Measurements from ENCODE around the gene C19orf47. TPM values are rescaled to one million over a fixed set of nuclear protein-coding genes. Genes with fewer than 3 reads are reported as not detected.
A peak's percentile ranks its signal among the peaks of the same experiment; 100 is the strongest.

Gene C19orf47
- total RNA-seq, 1 donor from 2014 or later: 18.6 TPM

DNA sequence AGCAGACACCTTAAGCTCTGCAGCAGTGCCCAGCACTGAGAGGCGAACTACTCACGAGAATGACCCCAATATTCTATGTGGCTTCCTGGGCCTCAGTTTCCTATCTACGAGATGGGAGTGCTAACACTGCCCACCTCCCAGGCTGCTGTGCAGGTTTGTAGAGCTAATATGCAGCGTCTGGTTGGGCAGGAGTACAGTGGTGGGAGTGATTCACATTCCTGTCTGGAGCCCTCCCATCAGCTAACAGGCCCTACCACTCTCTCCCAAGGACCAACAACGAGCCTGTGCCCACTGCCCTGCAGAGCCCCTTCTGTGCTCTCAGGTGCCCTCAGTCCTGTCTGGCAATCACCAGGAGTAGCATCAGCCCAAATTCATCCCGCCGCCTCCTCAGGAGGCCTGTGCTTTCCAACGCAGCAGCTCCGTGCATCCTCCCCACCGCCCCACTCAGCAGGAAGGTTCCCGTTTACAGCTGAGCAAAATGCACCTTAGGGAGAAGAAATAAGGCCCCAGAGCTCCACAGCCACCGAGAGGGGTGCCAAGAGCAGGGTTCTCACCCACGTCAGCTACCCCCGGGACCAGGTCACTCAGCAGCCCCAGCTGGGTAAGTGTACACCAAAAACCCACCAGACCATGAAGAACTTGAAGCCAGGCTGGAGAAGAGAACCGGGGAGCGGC is 69.7 kb downstream of the C19orf47 start:
- Mint-ChIP-seq H3K9me3 (no peaks in the 10 kb centered on the region), H3K36me3 (no peaks in the 10 kb centered on the region), H3K4me3 (no peak overlapping the region), H3K4me1 (ENCODE audit: unreplicated experiment) (peaks cover 44% of the 10 kb centered on the region), H3K27ac (peak overlapping the region; percentile 23), H3K27me3 (no peaks in the 10 kb centered on the region)
- TF ChIP-seq, protein P1, sequence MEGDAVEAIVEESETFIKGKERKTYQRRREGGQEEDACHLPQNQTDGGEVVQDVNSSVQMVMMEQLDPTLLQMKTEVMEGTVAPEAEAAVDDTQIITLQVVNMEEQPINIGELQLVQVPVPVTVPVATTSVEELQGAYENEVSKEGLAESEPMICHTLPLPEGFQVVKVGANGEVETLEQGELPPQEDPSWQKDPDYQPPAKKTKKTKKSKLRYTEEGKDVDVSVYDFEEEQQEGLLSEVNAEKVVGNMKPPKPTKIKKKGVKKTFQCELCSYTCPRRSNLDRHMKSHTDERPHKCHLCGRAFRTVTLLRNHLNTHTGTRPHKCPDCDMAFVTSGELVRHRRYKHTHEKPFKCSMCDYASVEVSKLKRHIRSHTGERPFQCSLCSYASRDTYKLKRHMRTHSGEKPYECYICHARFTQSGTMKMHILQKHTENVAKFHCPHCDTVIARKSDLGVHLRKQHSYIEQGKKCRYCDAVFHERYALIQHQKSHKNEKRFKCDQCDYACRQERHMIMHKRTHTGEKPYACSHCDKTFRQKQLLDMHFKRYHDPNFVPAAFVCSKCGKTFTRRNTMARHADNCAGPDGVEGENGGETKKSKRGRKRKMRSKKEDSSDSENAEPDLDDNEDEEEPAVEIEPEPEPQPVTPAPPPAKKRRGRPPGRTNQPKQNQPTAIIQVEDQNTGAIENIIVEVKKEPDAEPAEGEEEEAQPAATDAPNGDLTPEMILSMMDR (conservative IDR thresholded peaks at IDR 0.05): no peak
- no peak for DNase-seq (ENCODE audit: extremely low spot score, unreplicated experiment)

DNA sequence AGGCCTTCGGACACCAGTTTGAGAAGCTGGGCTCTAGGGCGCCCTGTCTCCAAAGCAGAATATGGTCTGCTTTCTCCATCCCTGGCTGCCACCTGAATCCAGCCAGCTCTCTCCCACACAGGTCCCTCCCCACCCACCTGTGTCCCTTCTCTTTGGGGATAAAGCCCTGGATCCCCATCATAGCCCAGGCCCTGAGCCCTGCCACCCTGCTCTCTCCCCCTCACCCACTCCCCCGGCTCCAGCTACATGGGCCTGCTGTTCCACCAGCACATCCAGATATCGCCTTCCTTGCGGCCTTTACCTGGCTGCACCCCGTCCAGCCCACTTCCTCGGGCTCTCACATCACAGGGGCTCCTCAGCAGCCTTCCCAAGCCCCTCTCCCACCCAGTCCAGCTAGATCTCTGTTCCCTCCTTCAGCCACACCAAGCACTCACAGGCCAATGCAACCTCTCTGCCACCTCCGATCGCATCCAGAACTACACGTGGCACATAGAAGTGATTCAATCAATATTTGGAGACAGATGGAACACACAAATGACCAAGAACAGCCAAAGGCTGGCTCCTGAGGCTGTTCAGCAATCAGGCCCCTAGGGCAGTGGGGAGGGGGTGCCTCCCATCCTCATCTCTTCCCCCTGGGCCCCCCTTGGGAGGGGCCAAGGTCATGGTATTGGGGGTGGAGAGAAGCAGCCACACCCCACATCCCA is 70.7 kb downstream of the C19orf47 start:
- no peak for DNase-seq (ENCODE audit: extremely low spot score, unreplicated experiment)
- Mint-ChIP-seq H3K4me3 (no peak overlapping the region), H3K9me3 (no peaks in the 10 kb centered on the region), H3K27ac (peak overlapping the region; percentile 46), H3K27me3 (no peaks in the 10 kb centered on the region), H3K4me1 (ENCODE audit: unreplicated experiment) (peaks cover 36% of the 10 kb centered on the region), H3K36me3 (no peaks in the 10 kb centered on the region)
- TF ChIP-seq, protein P1 (conservative IDR thresholded peaks at IDR 0.05): no peak

DNA sequence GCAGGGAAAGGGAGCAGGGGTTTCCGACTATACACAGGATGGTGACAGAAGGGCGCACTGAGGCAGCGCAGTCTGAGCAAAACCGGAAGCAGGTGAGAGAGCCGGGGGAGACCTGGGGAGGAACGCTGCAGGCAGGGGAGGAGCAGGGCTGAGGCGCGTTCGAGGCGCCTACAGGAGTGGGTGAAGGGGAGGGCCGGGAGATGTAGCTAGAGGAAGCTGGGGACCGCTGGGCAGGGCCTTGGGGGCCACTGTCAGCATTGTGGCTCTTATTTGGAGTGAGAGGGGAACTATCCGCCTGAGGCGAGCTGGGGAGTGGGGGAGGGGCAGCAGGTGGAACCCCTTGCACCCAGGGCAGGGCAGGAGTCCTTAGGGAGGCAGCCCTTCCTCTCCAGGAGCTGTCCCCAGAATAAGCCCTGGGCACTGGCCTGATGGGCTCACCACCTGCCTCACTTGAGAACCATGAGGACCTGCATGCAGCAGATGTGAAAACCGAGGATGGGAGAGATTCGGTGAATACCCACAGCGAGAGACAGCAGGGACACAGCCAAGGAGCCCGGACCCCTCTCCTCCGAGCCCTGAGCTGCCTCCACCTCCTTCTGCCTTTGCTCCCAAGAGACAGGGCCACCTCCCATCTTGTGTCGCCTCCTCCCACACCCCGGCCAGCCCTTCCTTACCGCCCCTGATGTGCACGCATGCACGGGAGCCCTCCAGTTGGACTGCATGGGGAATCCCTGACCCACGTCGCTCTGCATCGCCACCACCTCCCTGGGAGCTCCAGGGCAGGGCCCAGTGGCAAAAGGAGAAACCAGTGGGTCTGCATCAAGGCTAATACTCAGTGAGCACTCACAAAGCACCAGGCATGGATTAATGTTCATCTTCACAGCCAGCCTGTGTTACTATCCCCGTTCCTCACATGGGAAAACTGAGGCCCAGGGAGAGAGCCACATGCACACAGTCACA is 73.3 kb downstream of the C19orf47 start:
- no peaks in the 10 kb centered on the region for H3K27me3 Mint-ChIP-seq
- H3K27ac Mint-ChIP-seq: no peak overlapping the region
- DNase-seq (ENCODE audit: extremely low spot score, unreplicated experiment): no peak
- H3K9me3 Mint-ChIP-seq: no peaks in the 10 kb centered on the region
- no peaks in the 10 kb centered on the region for H3K36me3 Mint-ChIP-seq
- H3K4me1 Mint-ChIP-seq (ENCODE audit: unreplicated experiment): peaks cover 28% of the 10 kb centered on the region
- TF ChIP-seq, protein P1 (conservative IDR thresholded peaks at IDR 0.05): no peak
- H3K4me3 Mint-ChIP-seq: no peak overlapping the region

DNA sequence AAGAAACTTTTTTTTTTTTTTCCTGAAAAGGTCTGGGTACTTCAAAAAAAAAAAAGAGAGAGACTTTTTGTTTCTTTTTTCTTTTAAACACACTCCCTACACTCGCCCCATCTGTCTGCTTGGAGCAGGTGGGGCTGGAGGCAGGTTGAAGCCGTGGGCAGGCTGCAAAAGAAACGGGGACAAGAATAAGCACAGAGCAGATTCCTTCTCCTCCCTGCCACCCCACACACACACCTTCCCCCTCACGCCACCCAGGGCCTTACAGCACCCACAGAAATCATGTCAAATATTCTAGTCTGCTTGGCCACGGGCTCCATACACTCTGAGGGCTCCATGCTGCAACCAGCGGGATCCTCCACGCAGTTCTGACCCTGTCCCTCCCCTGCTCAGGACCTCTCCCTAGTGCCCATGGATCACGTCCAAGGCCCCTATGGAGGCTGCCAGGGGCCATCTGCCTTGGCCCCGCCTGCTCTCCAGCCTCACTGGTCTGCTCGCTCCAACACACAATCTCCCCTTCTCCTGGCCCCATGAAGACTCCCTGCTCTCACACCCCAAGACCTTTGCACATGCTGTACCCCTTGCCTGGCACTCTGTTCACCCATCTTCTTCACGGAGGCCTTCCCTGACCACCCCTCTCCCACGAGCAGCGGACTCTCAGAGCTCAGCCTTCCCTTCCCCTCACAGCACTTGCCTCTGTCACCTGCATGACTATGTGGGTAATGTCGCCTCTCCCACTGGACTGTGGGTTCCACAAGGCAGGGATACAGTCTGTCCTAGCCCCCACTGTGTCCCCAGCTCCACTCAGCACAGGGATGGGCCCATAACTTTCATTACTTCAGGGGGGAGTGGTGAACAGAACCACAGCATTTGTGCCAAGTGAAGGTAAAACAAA is 74.5 kb downstream of the C19orf47 start:
- no peaks in the 10 kb centered on the region for H3K27me3 Mint-ChIP-seq
- TF ChIP-seq, protein P1 (conservative IDR thresholded peaks at IDR 0.05): no peak
- H3K9me3 Mint-ChIP-seq: no peaks in the 10 kb centered on the region
- no peak for DNase-seq (ENCODE audit: extremely low spot score, unreplicated experiment)
- peaks cover 3% of the 10 kb centered on the region for H3K36me3 Mint-ChIP-seq
- peak overlapping the region; percentile 47 for H3K27ac Mint-ChIP-seq
- no peak overlapping the region for H3K4me3 Mint-ChIP-seq
- H3K4me1 Mint-ChIP-seq (ENCODE audit: unreplicated experiment): peaks cover 28% of the 10 kb centered on the region

DNA sequence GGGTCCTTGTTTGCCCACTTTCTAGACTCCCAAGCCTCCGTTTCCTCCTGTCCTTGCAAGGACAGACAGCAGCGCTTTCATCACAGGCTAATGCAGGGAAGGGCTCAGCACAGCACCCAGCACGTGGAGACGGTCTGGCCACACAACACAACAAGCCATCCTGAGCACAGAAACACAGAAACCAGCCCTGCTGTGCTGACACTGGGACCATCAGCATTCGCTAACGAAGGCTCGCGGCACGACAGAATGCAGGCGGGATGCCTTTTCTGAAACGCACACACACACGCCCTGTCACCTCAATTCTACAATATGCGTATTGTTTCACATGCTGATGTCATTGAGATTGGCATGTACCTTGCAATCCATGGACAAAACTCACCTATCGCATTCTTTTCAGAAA is 75.9 kb downstream of the C19orf47 start:
- DNase-seq (ENCODE audit: extremely low spot score, unreplicated experiment): no peak
- no peak overlapping the region for H3K4me3 Mint-ChIP-seq
- H3K36me3 Mint-ChIP-seq: peaks cover 3% of the 10 kb centered on the region
- TF ChIP-seq, protein P1 (conservative IDR thresholded peaks at IDR 0.05): no peak
- H3K27ac Mint-ChIP-seq: no peak overlapping the region
- no peaks in the 10 kb centered on the region for H3K27me3 Mint-ChIP-seq
- peaks cover 16% of the 10 kb centered on the region for H3K4me1 Mint-ChIP-seq (ENCODE audit: unreplicated experiment)
- no peaks in the 10 kb centered on the region for H3K9me3 Mint-ChIP-seq
